K562 (cell line): Measurements from ENCODE around the gene ZNF513. TPM values are rescaled to one million over a fixed set of nuclear protein-coding genes. Genes with fewer than 3 reads are reported as not detected.

Source experiments
- AFF4 ChIP-seq: sonication (generic); formaldehyde crosslinking; IDR thresholded peaks from 2 replicates; pipeline ENCODE4 v1.8.0; 2023; ENCODE audit warnings: mild to moderate bottlenecking, missing genetic modification reagents
- CTCF ChIP-seq, 3 experiments: IDR thresholded peaks in 2 of 3; conservative IDR thresholded peaks in 1 of 3; 2 replicates each; pipeline ENCODE4 v1.5.1; 2011 to 2012; ENCODE audit warnings: low read length in 3 of 3, mild to moderate bottlenecking in 3 of 3, control low read depth in 2 of 3, improper control_type of control experiment in 1 of 3, inconsistent platforms in 1 of 3, low read depth in 1 of 3, mixed read lengths in 1 of 3, moderate library complexity in 1 of 3; ENCODE audit not compliant: insufficient read depth in 2 of 3
- CXXC5 ChIP-seq: fragments of 250-450 bp; sonication (Bioruptor Pico); IDR thresholded peaks from 2 replicates; pipeline ENCODE4 v1.8.0; 2022; ENCODE audit warnings: inconsistent platforms, mild to moderate bottlenecking, moderate library complexity
- HBP1 ChIP-seq: fragments of 450-650 bp; formaldehyde crosslinking; IDR thresholded peaks from 2 replicates; pipeline ENCODE4 v1.4.0; 2022; ENCODE audit warnings: missing genetic modification characterization
- MNT ChIP-seq, 2 experiments: fragments of 450-650 bp; conservative IDR thresholded peaks; 2 replicates each; pipeline ENCODE4 v1.6.1; 2017; ENCODE audit warnings: mild to moderate bottlenecking in 2 of 2, moderate library complexity in 2 of 2
- SP1 ChIP-seq: sonication (generic); formaldehyde crosslinking; IDR thresholded peaks from 2 replicates; pipeline ENCODE4 v1.8.1; 2022; ENCODE audit warnings: mild to moderate bottlenecking, missing genetic modification reagents
- ZEB2 ChIP-seq: fragments of 450-650 bp; IDR thresholded peaks from 2 replicates; pipeline ENCODE4 v1.6.1; 2016
- ZNF318 ChIP-seq, 2 experiments: fragments of 450-650 bp; IDR thresholded peaks; 2 replicates each; pipeline ENCODE4 v1.6.1; 2016; ENCODE audit warnings: mild to moderate bottlenecking in 2 of 2, borderline replicate concordance in 1 of 2, low read depth in 1 of 2, moderate library complexity in 1 of 2
- polyA plus RNA-seq, 8 experiments: library from polyadenylated mRNA; depleted of rRNA in 4 of 8; stranded (reverse) in 5 of 8; unstranded in 3 of 8; fragments of >200 nt; fragmentation: Nextera tagmentation in 2 of 8; fragmentation: Illumina TruSeq in 1 of 8; extraction: Ambion mirVana in 2 of 8; extraction: Trizol in 1 of 8; gene quantifications; 2 replicates each; pipeline versions ENCODE4 v1.2.1 to v1.2.3, GENCODE V29; 2011 to 2014; ENCODE audit warnings: inconsistent platforms in 1 of 8, missing spikeins in 1 of 8
- total RNA-seq, 7 experiments: library from RNA; depleted of rRNA in 6 of 7; stranded (reverse); fragments of >200 nt in 6 of 7; fragmentation: Illumina TruSeq in 2 of 7; extraction: Trizol in 2 of 7; gene quantifications; 2 replicates each; pipeline versions ENCODE4 v1.2.1 to v1.2.3, GENCODE V29; 2011 to 2021; ENCODE audit warnings: low replicate concordance in 1 of 7

The ZNF513 gene
- total and polyA plus RNA-seq, 9 of the 15 experiments (the other 6 are each of a cell fraction or from before 2014, with no cell fraction given) = 0.04 to 13.6 (median 4.4) TPM

GRCh38 chr2:27407798-27408491, 27.4 kb upstream of the ZNF513 start (continued):
- TF ChIP-seq MNT (conservative IDR thresholded peaks at IDR 0.05) = peak in 1 of 2 experiments; percentile 27; a peak in 1 of 4 replicates
- TF ChIP-seq ZEB2 = 0 out of 2 replicates have a peak, but pooled peaks have one; percentile 44
- TF ChIP-seq AFF4 (CRISPR knock-in tag) = no peak
- TF ChIP-seq CTCF (IDR thresholded peaks at IDR 0.05 in 2 of 3, conservative IDR thresholded peaks at IDR 0.05 in 1 of 3; ENCODE audit: insufficient read depth in 2 of 3, low read depth in 1 of 3, low read length in 3 of 3) = peak; percentile 76 to 89 (median 84)
- TF ChIP-seq SP1 (CRISPR knock-in tag) = no peak
- TF ChIP-seq ZNF318 (IDR thresholded peaks at IDR 0.05; ENCODE audit: borderline replicate concordance in 1 of 2, low read depth in 1 of 2) = no peak
- TF ChIP-seq HBP1 (CRISPR knock-in tag) = no peak
- TF ChIP-seq CXXC5 (CRISPR knock-in tag) = no peak
